GM23338 (cell line): ENCODE data around the gene ZNF497. TPM values are rescaled to one million over a fixed set of nuclear protein-coding genes. Genes with fewer than 3 reads are reported as not detected.

Experiments used
- ATAC-seq: fragments of 200-7000 bp; cut with Tn5 transposase; 3 replicates; pipeline ENCODE4 v1.9.1; 2020
- DNase-seq: peaks from one replicate; pipeline ENCODE4 v3.0.0-alpha.2; 2015; ENCODE audit warnings: low spot score
- H2AFZ ChIP-seq: fragments of 200-600 bp; sonication (generic); 2 replicates; pipeline ENCODE4 v1.8.0; 2016; ENCODE audit warnings: antibody characterized with exemption, mild to moderate bottlenecking, moderate library complexity
- H3F3A ChIP-seq: fragments of 200-600 bp; sonication (generic); replicated peaks from 2 replicates; pipeline ENCODE4 v1.8.0; 2017; ENCODE audit warnings: antibody characterized with exemption, mixed run types, low read depth
- H3K27ac ChIP-seq: fragments of 200-600 bp; sonication (generic); 2 replicates; pipeline ENCODE4 v1.6.1; 2016; ENCODE audit warnings: low read depth
- H3K27me3 ChIP-seq: fragments of 200-600 bp; sonication (generic); 2 replicates; pipeline ENCODE4 v1.8.0; 2016; ENCODE audit warnings: mild to moderate bottlenecking, mixed run types, moderate library complexity; ENCODE audit not compliant: insufficient read depth
- H3K36me3 ChIP-seq: fragments of 200-600 bp; sonication (generic); 2 replicates; pipeline ENCODE4 v1.8.0; 2016; ENCODE audit warnings: mild to moderate bottlenecking; ENCODE audit not compliant: insufficient read depth
- H3K4me1 ChIP-seq: fragments of 200-600 bp; sonication (generic); 2 replicates; pipeline ENCODE4 v1.8.0; 2016; ENCODE audit warnings: mild to moderate bottlenecking, moderate library complexity; ENCODE audit not compliant: insufficient read depth
- H3K4me2 ChIP-seq: fragments of 200-600 bp; sonication (generic); 2 replicates; pipeline ENCODE4 v1.7.1; 2017; ENCODE audit warnings: mixed run types
- H3K4me3 ChIP-seq: fragments of 200-600 bp; sonication (generic); 2 replicates; pipeline ENCODE4 v1.6.1; 2016; ENCODE audit warnings: mixed run types
- H3K79me2 ChIP-seq: fragments of 200-600 bp; sonication (generic); replicated peaks from 2 replicates; pipeline ENCODE4 v1.8.0; 2017; ENCODE audit warnings: mild to moderate bottlenecking; ENCODE audit not compliant: insufficient read depth
- H3K9me2 ChIP-seq: fragments of 200-600 bp; sonication (generic); 2 replicates; pipeline ENCODE4 v1.8.0; 2017; ENCODE audit not compliant: insufficient read depth
- H4K20me1 ChIP-seq: fragments of 200-600 bp; sonication (generic); replicated peaks from 2 replicates; pipeline ENCODE4 v1.8.0; 2017; ENCODE audit warnings: mild to moderate bottlenecking; ENCODE audit not compliant: insufficient read depth
- H3K27ac Mint-ChIP-seq: 2 replicates; pipeline ENCODE4 v1.8.0; 2020; ENCODE audit warnings: inconsistent platforms, mild to moderate bottlenecking, moderate library complexity, mixed read lengths
- H3K27me3 Mint-ChIP-seq: 3 replicates; pipeline ENCODE4 v1.8.0; 2022; ENCODE audit warnings: low read depth, mild to moderate bottlenecking, moderate library complexity, mixed read lengths, inconsistent platforms; ENCODE audit not compliant: insufficient read depth, poor library complexity
- H3K36me3 Mint-ChIP-seq: 3 replicates; pipeline ENCODE4 v1.8.0; 2021; ENCODE audit warnings: low read depth, mild to moderate bottlenecking, inconsistent platforms, moderate library complexity, mixed read lengths
- H3K4me1 Mint-ChIP-seq: 3 replicates; pipeline ENCODE4 v1.8.0; 2020; ENCODE audit warnings: mild to moderate bottlenecking, inconsistent platforms, mixed read lengths
- H3K4me3 Mint-ChIP-seq: 3 replicates; pipeline ENCODE4 v1.8.0; 2021; ENCODE audit warnings: moderate library complexity, mild to moderate bottlenecking, inconsistent platforms, mixed read lengths
- H3K9me3 Mint-ChIP-seq: 3 replicates; pipeline ENCODE4 v1.8.0; 2020; ENCODE audit warnings: moderate library complexity, mild to moderate bottlenecking, inconsistent platforms, mixed read lengths
- CREB1 ChIP-seq: fragments of 250-450 bp; sonication (Bioruptor Pico); IDR thresholded peaks from 2 replicates; pipeline ENCODE4 v1.5.0; 2020; ENCODE audit warnings: low read depth, mild to moderate bottlenecking, moderate library complexity
- ETS1 ChIP-seq: IDR thresholded peaks from 2 replicates; pipeline ENCODE4 v1.6.1; 2016; ENCODE audit warnings: antibody characterized with exemption
- EZH2 ChIP-seq: fragments of 200-600 bp; sonication (generic); IDR thresholded peaks from one replicate; pipeline ENCODE4 v1.8.0; 2017; ENCODE audit warnings: antibody characterized with exemption, mild to moderate bottlenecking, low read depth; ENCODE audit not compliant: unreplicated experiment
- EZH2phosphoT487 ChIP-seq: fragments of 200-600 bp; sonication (generic); IDR thresholded peaks from one replicate; pipeline ENCODE4 v1.8.1; 2018; ENCODE audit warnings: antibody characterized with exemption; ENCODE audit not compliant: unreplicated experiment
- NANOG ChIP-seq: IDR thresholded peaks from 2 replicates; pipeline ENCODE4 v1.6.1; 2016; ENCODE audit warnings: antibody characterized with exemption, borderline replicate concordance
- POLR2AphosphoS5 ChIP-seq: IDR thresholded peaks from 2 replicates; pipeline ENCODE4 v1.6.1; 2016; ENCODE audit warnings: antibody characterized with exemption, low read depth
- REST ChIP-seq: IDR thresholded peaks from one replicate; pipeline ENCODE4 v1.6.1; 2018; ENCODE audit warnings: antibody characterized with exemption; ENCODE audit not compliant: unreplicated experiment
- ZNF331 ChIP-seq: fragments of 250-450 bp; sonication (Bioruptor Pico); IDR thresholded peaks from 2 replicates; pipeline ENCODE4 v1.5.0; 2020; ENCODE audit warnings: low read depth, mild to moderate bottlenecking, moderate library complexity
- polyA plus RNA-seq: library from polyadenylated mRNA; unstranded; fragments of >200 nt; fragmentation: Nextera tagmentation; extraction: Ambion mirVana; gene quantifications from 2 replicates; pipeline ENCODE4 v1.2.1, GENCODE V29; 2016
- total RNA-seq: library from RNA; depleted of rRNA; stranded (reverse); fragments of >200 nt; shearing (Covaris generic); gene quantifications from 2 replicates; pipeline ENCODE4 v1.2.3, GENCODE V29; 2014

ZNF497 gene
- total and polyA plus RNA-seq, 2 experiments from 2014 or later = 0.44 to 2.0 TPM

- TF ChIP-seq REST (no peak), CREB1 (CRISPR knock-in tag) (no peak), POLR2AphosphoS5 (no peak), ETS1 (no peak), EZH2 (no peak), EZH2phosphoT487 (no peak), ZNF331 (CRISPR knock-in tag) (no peak)
Observed at GRCh38 chr19:58398545-58398944, 36.0 kb upstream of the ZNF497 start (continued).

DNA sequence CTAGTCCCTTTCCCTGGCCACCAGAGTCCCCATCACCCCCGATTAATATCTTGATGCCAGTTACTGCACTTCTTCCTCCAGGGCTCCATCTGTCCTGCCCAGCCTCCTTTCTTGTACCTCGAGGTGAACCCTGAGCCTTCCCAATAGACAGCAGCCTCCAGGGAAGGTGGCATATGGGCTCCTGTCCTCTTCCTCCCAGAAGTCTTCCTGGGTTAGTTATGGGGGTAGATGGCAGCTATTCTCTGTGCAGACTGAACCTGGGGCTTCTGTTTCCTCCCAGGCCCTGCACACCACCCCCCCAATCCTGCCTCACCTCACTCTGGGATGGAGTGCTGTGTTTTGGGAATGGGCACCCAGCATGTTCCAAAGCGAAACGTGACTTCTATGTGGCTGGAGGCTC lies 35.5 kb upstream of the ZNF497 start:
- Histone ChIP-seq H4K20me1 (peaks cover 8% of the 10 kb centered on the region; the same call in 1 of the 2 replicates), H3K36me3 (peaks cover 8% of the 10 kb centered on the region; the same call in 1 of the 2 replicates), H2AFZ (no peak overlapping the region), H3K27me3 (peaks cover 21% of the 10 kb centered on the region), H3F3A (peaks cover 36% of the 10 kb centered on the region), H3K4me2 (no peak overlapping the region), H3K27ac (no peak overlapping the region), H3K9me2 (no peaks in the 10 kb centered on the region), H3K4me3 (no peak overlapping the region), H3K79me2 (no peaks in the 10 kb centered on the region), H3K4me1 (peaks cover 5% of the 10 kb centered on the region; the same call in 1 of the 2 replicates)
- H3K27ac Mint-ChIP-seq = no peak overlapping the region
- DNase-seq = no peak
- H3K36me3 Mint-ChIP-seq = peaks cover 21% of the 10 kb centered on the region
- no peak overlapping the region for H3K4me3 Mint-ChIP-seq
- peaks cover 37% of the 10 kb centered on the region for H3K27me3 Mint-ChIP-seq
- TF ChIP-seq ETS1 (no peak), NANOG (no peak), EZH2 (no peak)
- ATAC-seq = no peak
- no peaks in the 10 kb centered on the region; the same call in 2 of the 3 replicates for H3K9me3 Mint-ChIP-seq
- H3K4me1 Mint-ChIP-seq = peaks cover 14% of the 10 kb centered on the region
